Loucy (cell line): Measurements from ENCODE around the gene MYRIP.

ENCODE experiments used
- H2AFZ ChIP-seq: fragments of 200-600 bp; sonication (generic); 2 replicates; pipeline ENCODE4 v1.6.0; 2016; ENCODE audit warnings: antibody characterized with exemption, mild to moderate bottlenecking, low read length, moderate library complexity
- H3F3A ChIP-seq: fragments of 200-600 bp; 2 replicates; pipeline ENCODE4 v1.6.0; 2016; ENCODE audit warnings: antibody characterized with exemption, low read depth, mild to moderate bottlenecking
- H3K27me3 ChIP-seq: fragments of 200-600 bp; sonication (generic); 2 replicates; pipeline ENCODE4 v1.6.1; 2014; ENCODE audit warnings: low read length, mild to moderate bottlenecking; ENCODE audit not compliant: insufficient read depth, poor library complexity, severe bottlenecking
- H3K36me3 ChIP-seq: fragments of 200-600 bp; sonication (generic); 2 replicates; pipeline ENCODE4 v1.6.1; 2016; ENCODE audit warnings: low read length; ENCODE audit not compliant: insufficient read depth
- H3K4me1 ChIP-seq: fragments of 200-600 bp; sonication (generic); 2 replicates; pipeline ENCODE4 v1.5.1; 2014; ENCODE audit warnings: low read length, mild to moderate bottlenecking; ENCODE audit not compliant: insufficient read depth, poor library complexity, severe bottlenecking
- H3K4me2 ChIP-seq: fragments of 200-600 bp; sonication (generic); 2 replicates; pipeline ENCODE4 v1.6.0; 2014; ENCODE audit warnings: antibody characterized with exemption, low read length, low read depth, mild to moderate bottlenecking; ENCODE audit not compliant: poor library complexity, severe bottlenecking
- H3K4me3 ChIP-seq: fragments of 200-600 bp; sonication (generic); 2 replicates; pipeline ENCODE4 v1.5.1; 2014; ENCODE audit warnings: low read length, mild to moderate bottlenecking, mixed read lengths; ENCODE audit not compliant: poor library complexity, severe bottlenecking
- H3K79me2 ChIP-seq: fragments of 200-600 bp; sonication (generic); 2 replicates; pipeline ENCODE4 v1.6.1; 2014; ENCODE audit warnings: low read length; ENCODE audit not compliant: insufficient read depth
- H3K9ac ChIP-seq: fragments of 200-600 bp; sonication (generic); 2 replicates; pipeline ENCODE4 v1.6.0; 2014; ENCODE audit warnings: mild to moderate bottlenecking, low read depth, low read length, moderate library complexity; ENCODE audit not compliant: poor library complexity, severe bottlenecking
- H3K9me2 ChIP-seq: fragments of 200-600 bp; sonication (generic); replicated peaks from 2 replicates; pipeline ENCODE4 v1.6.1; 2016; ENCODE audit warnings: low read depth, low read length, mixed read lengths
- H3K9me3 ChIP-seq: fragments of 200-600 bp; sonication (generic); 2 replicates; pipeline ENCODE4 v1.6.1; 2014; ENCODE audit warnings: mild to moderate bottlenecking, antibody characterized with exemption, low read length, low read depth; ENCODE audit not compliant: insufficient read depth
- H4K20me1 ChIP-seq: fragments of 200-600 bp; sonication (generic); 2 replicates; pipeline ENCODE4 v1.6.0; 2014; ENCODE audit warnings: antibody characterized with exemption, low read length, mild to moderate bottlenecking; ENCODE audit not compliant: insufficient read depth, poor library complexity, severe bottlenecking
- CTCF ChIP-seq: fragments of 200-600 bp; sonication (generic); conservative IDR thresholded peaks from 2 replicates; pipeline ENCODE4 v1.5.1; 2014; ENCODE audit warnings: mild to moderate bottlenecking, antibody characterized with exemption, low read length
- EZH2phosphoT487 ChIP-seq: fragments of 200-600 bp; IDR thresholded peaks from 2 replicates; pipeline ENCODE4 v1.6.1; 2018; ENCODE audit warnings: antibody characterized with exemption, mild to moderate bottlenecking, moderate library complexity, borderline replicate concordance

Gene MYRIP

GRCh38 chr3:39965461-39965860 is 156.1 kb downstream of the MYRIP start:
- H3K4me1 ChIP-seq = peaks cover 15% of the 10 kb centered on the region
- no peak overlapping the region for H3K4me3 ChIP-seq
- H3K9me2 ChIP-seq = no peaks in the 10 kb centered on the region
- no peak overlapping the region for H3K4me2 ChIP-seq
- no peak overlapping the region for H2AFZ ChIP-seq
- no peaks in the 10 kb centered on the region for H3K27me3 ChIP-seq
- no peaks in the 10 kb centered on the region for H3K79me2 ChIP-seq
- TF ChIP-seq EZH2phosphoT487 (no peak), CTCF (no peak)
- no peak overlapping the region for H3K9ac ChIP-seq
- no peaks in the 10 kb centered on the region for H3K9me3 ChIP-seq
- no peaks in the 10 kb centered on the region for H4K20me1 ChIP-seq
- no peaks in the 10 kb centered on the region for H3K36me3 ChIP-seq
- no peaks in the 10 kb centered on the region for H3F3A ChIP-seq

GRCh38 chr3:39965997-39966396 is 156.6 kb downstream of the MYRIP start:
- H3K9me2 ChIP-seq = no peaks in the 10 kb centered on the region
- H3K9ac ChIP-seq = no peak overlapping the region
- no peak overlapping the region for H3K4me2 ChIP-seq
- H3K4me3 ChIP-seq = no peak overlapping the region
- H3K27me3 ChIP-seq = no peaks in the 10 kb centered on the region
- no peaks in the 10 kb centered on the region for H3K36me3 ChIP-seq
- H3K9me3 ChIP-seq = no peaks in the 10 kb centered on the region
- no peak overlapping the region for H2AFZ ChIP-seq
- no peaks in the 10 kb centered on the region for H3K79me2 ChIP-seq
- peaks cover 10% of the 10 kb centered on the region for H3K4me1 ChIP-seq
- TF ChIP-seq EZH2phosphoT487 (no peak), CTCF (no peak)
- H3F3A ChIP-seq = no peaks in the 10 kb centered on the region
- no peaks in the 10 kb centered on the region for H4K20me1 ChIP-seq

- no peaks in the 10 kb centered on the region for H3K36me3 ChIP-seq
- H3K9me3 ChIP-seq = no peaks in the 10 kb centered on the region
- no peak overlapping the region for H3K4me2 ChIP-seq
- TF ChIP-seq EZH2phosphoT487 = no peak
- no peak for TF ChIP-seq CTCF
- H3K4me1 ChIP-seq = no peaks in the 10 kb centered on the region
- H3K9me2 ChIP-seq = no peaks in the 10 kb centered on the region
- H2AFZ ChIP-seq = no peak overlapping the region
- no peaks in the 10 kb centered on the region for H3K79me2 ChIP-seq
- no peaks in the 10 kb centered on the region for H4K20me1 ChIP-seq
- H3K9ac ChIP-seq = no peak overlapping the region
- H3K4me3 ChIP-seq = no peak overlapping the region
- H3F3A ChIP-seq = no peaks in the 10 kb centered on the region
- no peaks in the 10 kb centered on the region for H3K27me3 ChIP-seq
Measured at GRCh38 chr3:39970982-39971381, 161.6 kb downstream of the MYRIP start.
